NCI-H446 treated with DMSO at 0.1 percent for 48 hours (cell line): ENCODE data around the gene TCOF1.

Experiments used
- DNase-seq: peaks from one replicate; lab custom pipeline; 2025; lab: John Stamatoyannopoulos, UW

TCOF1 gene

GRCh38 chr5:150325426-150325825, 32.1 kb upstream of the TCOF1 start:
- DNase-seq = no peak

GRCh38 chr5:150326707-150327106, 30.8 kb upstream of the TCOF1 start:
- no peak for DNase-seq

- no peak for DNase-seq
These were observed 30.4 kb upstream of the TCOF1 start for GRCh38 chr5:150327139-150327538.

GRCh38 chr5:150328515-150328914, 29.0 kb upstream of the TCOF1 start:
- DNase-seq = no peak

GRCh38 chr5:150329038-150329437, 28.5 kb upstream of the TCOF1 start:
- no peak for DNase-seq

- no peak for DNase-seq
These were observed 27.3 kb upstream of the TCOF1 start for GRCh38 chr5:150329881-150330876.

- no peak for DNase-seq
These were observed 24.1 kb upstream of the TCOF1 start for GRCh38 chr5:150333400-150333799.

GRCh38 chr5:150335778-150336177, 21.7 kb upstream of the TCOF1 start:
- no peak for DNase-seq

- DNase-seq = no peak
These were observed 19.0 kb upstream of the TCOF1 start for GRCh38 chr5:150338546-150338945.

GRCh38 chr5:150339165-150339564, 18.3 kb upstream of the TCOF1 start:
- no peak for DNase-seq

- no peak for DNase-seq
These were observed 17.7 kb upstream of the TCOF1 start for GRCh38 chr5:150339841-150340240.

- no peak for DNase-seq
These were observed 16.8 kb upstream of the TCOF1 start for GRCh38 chr5:150340614-150341255.

GRCh38 chr5:150341331-150341730, 16.2 kb upstream of the TCOF1 start:
- DNase-seq = no peak

- no peak for DNase-seq
These were observed 15.5 kb upstream of the TCOF1 start for GRCh38 chr5:150341989-150342388.

GRCh38 chr5:150342583-150342982, 14.9 kb upstream of the TCOF1 start:
- no peak for DNase-seq

- DNase-seq = no peak
These were observed 13.4 kb upstream of the TCOF1 start for GRCh38 chr5:150343994-150344631.

- no peak for DNase-seq
These were observed 11.8 kb upstream of the TCOF1 start for GRCh38 chr5:150345716-150346115.

- DNase-seq = no peak
These were observed 10.9 kb upstream of the TCOF1 start for GRCh38 chr5:150346592-150346991.

- no peak for DNase-seq
These were observed 10.5 kb upstream of the TCOF1 start for GRCh38 chr5:150347003-150347402.

- DNase-seq = no peak
These were observed 10.0 kb upstream of the TCOF1 start for GRCh38 chr5:150347451-150347850.

- DNase-seq = no peak
These were observed 7.7 kb upstream of the TCOF1 start for GRCh38 chr5:150349681-150350275.
